HG02973 (cell line): ENCODE measurements around the gene CA12.
"Not testable (repeated sequence)": the region's sequence is repeated elsewhere in the genome, so short reads cannot be mapped to it uniquely, and the experiment has no call there.

Source experiments
- ATAC-seq: cut with Tn5 transposase; IDR thresholded peaks from one replicate; pipeline ENCODE4 v1.9.1; 2021; ENCODE audit warnings: moderate library complexity; ENCODE audit not compliant: unreplicated experiment

The CA12 gene

DNA sequence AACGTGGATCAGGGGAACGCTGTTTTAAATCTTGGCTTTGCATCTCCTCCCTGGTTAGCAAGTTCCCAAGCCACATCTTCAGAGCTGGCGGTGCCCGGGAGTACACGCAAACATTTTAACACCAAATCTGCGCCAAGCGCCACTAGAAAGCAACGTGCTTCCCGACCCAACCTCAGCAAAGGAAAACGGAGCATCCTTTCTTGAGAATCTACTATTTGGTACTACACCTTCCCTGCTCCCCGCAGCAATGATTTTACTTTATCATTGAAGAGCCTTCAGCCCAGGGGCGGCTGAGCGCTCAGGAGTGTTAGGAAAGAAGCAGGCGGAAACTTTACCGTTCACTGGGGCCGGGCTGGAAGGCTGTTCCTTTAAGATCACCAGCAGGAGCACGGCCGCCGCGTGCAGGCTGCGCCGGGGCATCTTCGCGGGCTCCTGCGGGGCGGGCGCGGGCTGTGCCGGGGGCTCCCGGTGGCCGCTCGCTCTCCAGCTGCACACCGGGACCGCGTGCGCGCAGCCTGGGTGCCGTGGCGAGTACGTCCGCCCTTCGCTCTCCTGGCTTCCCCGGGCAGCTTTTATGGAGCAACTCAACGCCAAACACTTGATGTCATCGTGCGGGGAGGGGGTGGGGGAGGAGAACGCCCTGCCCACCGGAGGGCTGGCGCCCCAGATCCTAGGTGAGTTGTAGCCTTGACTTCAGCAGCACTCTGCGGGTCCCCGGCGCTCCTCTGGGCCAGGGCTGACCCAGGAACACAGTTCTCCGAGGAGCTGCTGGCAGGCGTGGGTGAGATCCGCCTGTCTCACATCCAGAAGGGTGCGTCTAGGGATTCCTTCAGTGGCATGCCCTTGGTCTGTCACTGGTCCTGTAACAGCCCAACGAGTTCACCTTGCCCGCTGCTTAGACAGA is at the start of gene CA12:
Gene CA12 (minus strand): TSS at position 546 of the 904 bp plus-strand sequence. CDS start 126 bp downstream, at position 420.
- ATAC-seq, result no peak

DNA sequence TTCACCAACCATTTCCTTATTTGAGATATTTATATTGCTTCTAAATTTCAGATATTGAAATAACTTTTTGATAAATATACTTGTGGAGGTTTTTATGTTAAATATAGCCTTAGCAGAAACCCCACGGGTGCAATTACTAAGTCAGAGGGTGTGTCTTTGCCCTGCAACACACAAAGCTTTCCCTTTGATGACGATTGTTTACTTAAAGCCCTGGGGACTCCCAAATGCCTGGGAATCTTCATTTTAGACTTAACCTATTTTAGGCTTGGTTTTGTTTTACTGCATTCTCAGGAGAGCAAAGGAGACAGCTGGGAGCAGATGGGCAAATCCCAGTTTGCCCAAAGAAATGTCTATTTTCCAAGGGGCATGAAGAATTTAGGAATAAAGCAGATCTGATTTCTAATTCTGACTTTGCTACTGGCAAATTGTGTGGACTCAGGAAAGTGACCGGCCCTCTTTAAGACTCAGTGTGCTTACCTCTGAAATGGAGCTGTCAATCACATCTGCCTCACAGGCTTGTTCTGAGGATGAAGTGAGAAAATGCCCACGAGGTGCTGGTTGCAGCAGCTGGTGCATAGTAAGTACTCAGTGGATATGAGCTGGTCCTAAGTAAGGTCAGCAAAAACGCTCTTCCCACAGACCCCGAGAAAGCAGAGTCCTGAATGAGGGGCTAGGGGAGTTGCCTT is 49.3 kb upstream of the CA12 start:
- ATAC-seq, result no peak

DNA sequence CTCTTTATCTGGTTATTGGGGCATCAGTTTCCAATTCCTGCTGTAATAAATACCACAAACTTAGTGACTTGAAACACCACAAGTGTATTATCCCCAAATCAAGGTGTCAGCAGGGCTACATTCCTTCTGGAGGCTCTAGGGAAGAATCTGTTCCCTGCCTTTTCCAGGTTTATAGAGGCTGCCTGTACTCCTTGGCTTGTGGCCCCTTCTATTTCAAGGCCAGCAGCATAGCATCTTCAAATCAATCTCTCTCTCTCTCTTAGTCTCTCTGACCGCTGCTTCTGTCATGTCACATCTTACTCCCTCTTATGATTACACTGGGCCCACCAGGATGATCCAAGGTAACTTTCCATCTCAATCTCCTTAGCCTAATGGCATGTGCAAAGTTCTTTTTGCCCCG is 44.9 kb upstream of the CA12 start:
- no peak for ATAC-seq

DNA sequence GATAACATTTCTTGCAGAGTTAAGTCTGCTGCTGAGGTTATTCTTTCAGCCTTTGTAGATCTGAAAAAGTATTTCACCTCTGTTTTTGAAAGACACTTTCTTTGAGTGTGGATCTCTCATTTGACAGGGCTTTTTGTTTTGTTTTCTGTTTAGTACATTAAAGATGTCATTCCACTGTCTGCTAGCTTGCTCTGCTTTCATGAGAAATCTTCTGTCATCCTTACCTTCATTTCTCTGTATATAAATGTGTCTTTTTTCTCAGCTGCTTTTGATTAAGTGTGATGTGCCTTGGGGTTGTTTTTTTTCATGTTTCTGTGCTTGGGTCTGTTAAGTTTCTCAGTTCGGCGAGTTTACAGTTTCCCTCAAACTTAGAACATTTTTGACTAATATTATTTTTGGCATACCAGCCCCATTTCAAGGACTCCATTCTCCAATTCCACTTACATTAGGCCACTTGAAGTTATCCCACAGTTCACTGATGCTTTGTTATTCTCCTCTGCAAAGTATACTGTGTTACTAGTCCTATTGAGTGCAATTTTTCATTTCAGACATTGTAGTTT is 43.9 kb upstream of the CA12 start:
- ATAC-seq, result no peak

DNA sequence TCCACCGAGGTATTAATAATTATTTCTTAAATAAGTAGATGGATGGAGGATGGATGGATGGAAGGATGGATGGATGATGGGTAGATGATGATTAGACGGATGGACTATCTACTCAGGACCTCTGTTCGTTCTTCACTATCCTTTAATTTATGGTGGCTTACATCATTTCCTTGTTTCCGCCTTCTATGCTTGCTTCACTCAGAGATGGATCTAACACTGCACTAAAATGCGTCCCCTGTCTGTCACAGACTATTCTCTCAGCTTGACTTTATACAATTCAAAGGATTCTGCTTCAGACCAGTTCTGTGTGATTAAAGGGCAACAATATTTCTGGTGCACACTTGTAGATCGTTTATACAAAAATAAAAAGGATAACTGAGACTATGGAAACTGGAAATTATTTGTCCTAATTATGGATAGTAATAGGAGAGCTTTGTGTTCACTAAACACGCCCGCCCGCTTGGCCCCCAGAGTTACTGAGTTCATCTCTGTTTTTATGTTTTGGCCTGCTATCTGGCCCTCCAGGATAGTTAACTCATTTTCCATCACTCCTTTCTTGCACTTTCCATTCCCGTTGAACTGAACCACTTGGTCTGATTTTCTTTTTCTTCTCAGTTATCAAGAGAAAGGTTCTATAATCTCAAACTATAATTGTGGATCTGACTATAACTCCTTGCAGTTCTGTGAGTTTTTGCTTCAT is 41.4 kb upstream of the CA12 start:
- no peak for ATAC-seq

DNA sequence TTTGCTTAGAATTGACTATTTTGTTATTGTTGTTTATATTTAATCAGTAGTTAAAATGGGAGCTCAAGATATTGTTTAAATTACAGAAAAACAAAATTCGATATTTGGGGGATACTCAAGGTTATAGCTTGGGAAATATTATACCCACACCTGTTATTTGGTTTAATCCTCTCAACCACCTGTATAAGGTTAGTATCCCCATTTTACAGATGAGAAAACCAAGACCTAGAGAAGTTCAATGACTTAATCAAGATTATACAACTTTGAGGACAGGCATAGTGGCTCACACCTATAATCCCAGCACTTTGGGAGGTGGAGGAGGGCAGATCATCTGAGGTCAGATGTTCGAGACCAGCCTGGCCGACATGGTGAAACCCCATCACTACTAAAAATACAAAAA is 39.8 kb upstream of the CA12 start:
- no peak for ATAC-seq

DNA sequence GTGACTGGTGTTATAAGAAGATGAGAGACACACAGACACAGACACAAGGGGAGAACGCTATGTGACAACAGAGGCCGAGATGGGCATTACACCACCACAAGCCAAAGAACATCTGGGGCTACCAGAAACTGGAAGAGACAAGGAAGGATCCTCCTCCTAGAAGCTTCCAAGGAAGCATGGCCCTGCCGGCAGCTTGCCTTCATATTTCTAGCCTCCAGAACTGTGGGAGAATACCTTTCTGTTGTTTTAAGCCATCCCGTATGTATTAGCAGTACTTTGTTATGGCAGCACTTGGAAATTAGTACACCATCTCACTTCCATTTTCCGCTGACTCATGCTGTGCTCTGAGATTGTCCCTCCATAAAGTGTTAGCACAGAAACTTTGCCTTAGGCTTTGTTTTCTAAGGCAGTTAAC is 38.7 kb upstream of the CA12 start:
- no peak for ATAC-seq

DNA sequence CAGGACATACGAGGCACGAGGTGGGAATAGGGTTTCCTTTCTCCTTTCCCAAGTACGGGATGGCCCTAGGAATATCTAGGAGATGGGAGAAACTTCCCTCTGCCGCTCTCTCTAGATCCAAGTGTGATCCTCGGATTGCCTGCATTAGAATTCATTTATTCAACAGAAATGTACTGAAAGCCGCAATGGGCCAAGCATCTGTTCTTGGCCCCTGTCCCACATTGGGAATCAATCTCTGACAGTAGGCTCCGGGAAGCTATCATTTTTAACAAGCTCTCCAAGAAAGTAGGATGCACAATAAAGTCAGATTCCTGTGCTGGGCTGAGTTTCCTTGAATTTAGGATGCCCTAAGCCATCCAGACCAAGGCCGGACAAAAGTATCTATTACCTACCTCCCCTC is 37.2 kb upstream of the CA12 start:
- no peak for ATAC-seq

DNA sequence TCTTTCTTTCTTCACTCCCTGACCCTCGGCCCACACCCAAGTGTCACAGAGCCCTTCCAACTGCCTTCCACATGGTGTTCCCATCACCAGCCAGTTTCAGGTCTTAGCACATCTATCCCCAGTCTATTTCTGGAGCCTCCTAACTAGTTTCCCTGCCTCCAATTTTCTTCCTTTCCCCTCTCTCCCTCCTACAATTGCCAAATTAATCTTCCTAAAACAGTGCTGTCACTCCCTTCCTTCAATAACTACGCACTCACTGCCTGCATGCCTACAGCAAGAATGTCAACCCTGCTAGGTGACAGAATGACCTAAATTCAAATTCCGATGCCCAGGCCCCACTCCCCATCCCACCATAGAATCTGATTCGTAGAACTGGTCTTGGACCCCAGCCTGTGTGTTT is 36.1 kb upstream of the CA12 start:
- no peak for ATAC-seq

DNA sequence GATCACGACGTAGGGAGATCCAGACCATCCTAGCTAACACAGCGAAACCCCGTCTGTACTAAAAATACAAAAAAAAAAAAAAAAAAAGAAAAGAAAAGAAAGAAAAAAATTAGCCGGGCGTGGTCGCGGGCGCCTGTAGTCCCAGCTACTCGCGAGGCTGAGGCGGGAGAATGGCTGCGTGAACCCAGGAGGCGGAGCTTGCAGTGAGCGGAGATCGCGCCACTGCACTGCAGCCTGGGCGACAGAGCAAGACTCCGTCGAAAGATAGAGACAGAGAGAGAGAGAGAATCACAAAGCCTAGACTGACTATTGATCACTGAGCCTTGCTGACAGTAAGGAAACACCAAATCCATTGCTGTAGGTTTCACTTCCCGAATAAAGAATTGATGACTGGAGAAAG is 35.6 kb upstream of the CA12 start:
- ATAC-seq, result not testable (repeated sequence)

DNA sequence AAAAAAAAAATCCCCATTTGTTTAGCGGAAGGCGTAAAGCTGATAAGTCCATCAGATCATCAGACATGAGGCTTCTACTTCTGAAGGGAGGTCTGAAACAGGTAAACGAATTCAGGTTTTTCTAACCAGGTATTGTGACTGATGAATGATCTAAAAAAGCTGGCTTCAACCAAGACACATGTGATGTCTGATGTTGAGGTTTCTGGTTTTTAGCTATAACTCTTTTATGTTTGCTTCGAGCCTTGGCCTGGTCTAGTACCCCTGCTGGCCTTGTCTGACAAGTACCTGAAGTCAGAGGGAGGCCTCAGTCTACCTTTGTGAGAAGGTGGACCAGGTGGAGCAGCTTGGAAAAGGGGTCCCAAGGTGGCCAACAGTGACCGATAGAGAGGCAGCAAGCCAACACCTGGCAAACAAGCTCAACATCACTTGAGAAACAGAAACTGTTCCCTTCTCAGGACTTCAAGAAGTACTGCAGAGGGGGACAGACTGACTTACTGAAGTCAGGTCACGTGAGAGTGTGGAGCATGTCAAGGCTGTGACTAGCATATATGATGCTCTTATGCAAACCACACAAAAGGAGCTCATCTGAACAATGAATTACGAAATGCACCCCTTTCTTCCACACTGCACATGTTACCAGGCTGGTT is 33.0 kb upstream of the CA12 start:
- no peak for ATAC-seq

DNA sequence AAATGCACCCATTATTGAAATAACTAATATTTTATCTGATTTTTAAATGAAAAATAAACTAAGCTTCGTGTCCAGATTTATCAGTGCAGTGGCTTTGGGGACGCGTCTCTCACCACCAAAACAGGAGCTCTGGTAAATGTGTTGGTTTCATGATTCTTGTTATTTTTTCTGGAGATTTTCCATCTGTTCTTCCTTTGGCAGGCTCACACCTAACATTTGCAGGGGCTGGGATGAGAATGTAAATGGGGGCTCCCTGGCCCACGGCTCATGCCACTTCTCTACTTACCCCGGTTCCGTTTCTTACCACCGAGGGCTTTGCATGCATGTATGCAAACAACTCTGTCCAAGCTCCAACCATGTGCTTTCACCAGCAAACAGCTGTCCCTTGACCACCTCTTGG is 30.9 kb upstream of the CA12 start:
- no peak for ATAC-seq

DNA sequence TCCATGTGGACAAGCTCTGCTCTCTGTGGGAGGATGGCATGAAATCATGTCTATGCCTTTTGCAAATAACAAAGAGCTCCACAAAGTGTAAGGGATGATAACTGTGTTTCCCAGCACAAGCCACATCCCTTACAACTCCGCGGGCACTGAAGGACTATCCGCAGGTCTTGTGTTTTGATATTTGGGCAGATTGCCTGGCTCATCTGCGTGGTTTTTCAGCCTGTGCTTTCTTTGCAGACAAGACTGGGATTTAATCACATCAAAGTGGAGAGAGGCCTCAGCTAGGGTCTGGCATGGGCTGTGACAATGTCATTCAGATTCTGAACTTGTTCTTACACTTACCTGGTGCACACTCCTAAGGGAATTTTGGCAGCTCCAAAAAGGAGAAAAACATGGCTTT is 30.2 kb upstream of the CA12 start:
- no peak for ATAC-seq

DNA sequence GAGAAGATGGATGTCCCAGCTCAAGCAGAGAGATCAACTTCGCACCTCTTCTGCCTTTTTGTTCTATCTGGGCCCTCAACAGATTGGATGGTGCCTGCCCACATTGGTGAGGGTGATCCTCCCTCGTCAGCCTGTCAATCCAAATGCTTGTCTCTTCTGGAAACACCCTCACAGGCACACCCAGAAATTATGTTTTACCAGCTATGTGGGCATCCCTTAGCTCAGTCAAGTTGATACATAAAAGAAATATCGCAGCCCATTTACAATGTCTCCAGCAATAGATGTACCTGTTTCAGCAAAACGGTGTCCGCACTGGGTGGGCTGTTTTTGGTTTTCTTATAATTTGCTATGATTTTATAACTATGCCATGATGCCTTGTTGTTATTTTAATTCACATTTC is 27.5 kb upstream of the CA12 start:
- no peak for ATAC-seq

DNA sequence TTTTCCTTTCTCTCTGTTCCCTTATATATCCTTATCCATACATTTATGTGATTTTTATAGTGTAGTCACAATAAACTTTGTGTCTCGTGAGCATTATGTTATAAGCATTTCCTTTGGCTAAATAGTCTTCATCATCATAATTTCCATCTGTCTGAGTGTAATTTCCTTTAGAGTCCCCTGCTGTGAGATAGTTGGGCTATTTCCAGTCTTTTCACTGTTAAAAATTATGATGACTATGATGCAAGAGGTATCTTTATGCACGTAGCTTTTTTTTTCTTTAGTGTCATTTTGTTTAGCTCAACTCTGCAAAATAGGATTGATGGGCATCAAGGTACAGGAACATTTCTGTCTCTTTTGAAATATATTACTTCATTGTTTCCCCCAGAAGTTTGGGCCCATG is 26.9 kb upstream of the CA12 start:
- no peak for ATAC-seq

DNA sequence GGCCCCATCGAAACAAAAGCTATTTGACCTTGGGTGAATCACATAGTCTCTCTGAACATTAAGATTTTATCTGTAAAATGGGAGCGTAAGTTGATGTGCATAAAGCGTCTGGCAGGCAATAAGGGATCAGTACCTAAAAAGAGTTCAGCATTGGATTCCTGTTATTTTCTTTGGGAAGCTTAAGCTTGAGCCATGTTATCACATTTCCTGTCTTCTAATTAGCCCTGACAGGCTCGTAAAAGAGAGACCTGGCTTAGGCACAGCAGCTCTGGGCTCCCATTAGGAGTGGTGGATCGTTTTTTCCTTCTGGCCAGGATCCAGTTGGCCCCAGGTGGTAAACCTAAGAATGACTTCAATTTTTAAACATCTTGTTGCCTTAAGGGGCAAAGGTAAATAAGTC is 26.0 kb upstream of the CA12 start:
- ATAC-seq, result no peak

DNA sequence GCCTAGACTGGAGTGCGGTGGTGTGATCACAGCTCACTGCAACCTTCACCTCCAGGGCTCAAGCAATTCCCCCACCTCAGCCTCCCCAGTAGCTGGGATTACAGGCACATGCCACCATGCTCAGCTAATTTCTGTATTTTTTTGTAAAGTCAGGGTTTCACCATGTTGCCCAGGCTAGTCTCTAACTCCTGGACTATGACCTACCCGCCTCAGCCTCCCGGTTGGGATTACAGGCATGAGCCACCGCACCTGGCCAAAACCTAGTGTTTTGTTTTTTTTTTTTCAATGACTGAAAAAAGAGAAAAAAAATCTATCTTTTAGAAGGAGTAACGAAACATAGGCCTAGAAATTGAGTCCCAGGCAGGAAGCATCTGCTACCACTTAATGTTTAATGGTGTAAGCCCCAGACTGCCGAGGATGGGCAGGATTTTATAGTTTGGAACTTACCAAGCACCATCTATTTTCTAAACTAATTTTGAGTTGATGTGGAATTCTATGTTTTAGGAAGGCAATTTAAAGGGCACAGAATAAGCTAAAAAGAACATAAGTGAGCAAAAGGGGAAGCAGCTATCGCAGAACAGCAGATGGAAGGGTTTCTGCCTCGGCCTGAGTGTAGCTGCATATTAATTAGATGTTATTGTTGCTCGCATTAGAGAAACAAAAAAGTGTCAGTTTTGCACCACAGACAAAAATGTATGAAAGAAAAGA is 24.2 kb upstream of the CA12 start:
- ATAC-seq, result no peak

DNA sequence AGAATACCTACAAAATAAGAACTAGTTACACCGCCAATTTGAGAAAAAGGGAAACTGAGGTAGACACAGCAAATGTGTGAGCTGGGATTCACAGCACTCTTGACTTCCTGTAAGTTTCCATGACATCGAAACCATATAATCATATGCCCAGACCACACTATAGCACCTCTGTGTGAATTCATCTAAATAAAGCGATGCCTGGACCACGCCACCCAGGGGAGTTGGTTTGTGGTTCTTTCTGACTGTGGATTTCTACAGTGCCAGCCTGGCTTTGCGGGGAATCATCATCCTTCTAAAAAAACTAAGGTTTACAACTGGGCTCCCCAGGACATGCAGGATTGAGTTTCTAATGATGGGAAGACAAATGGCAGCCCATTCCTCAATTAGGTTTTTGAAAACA is 23.5 kb upstream of the CA12 start:
- ATAC-seq, result no peak

DNA sequence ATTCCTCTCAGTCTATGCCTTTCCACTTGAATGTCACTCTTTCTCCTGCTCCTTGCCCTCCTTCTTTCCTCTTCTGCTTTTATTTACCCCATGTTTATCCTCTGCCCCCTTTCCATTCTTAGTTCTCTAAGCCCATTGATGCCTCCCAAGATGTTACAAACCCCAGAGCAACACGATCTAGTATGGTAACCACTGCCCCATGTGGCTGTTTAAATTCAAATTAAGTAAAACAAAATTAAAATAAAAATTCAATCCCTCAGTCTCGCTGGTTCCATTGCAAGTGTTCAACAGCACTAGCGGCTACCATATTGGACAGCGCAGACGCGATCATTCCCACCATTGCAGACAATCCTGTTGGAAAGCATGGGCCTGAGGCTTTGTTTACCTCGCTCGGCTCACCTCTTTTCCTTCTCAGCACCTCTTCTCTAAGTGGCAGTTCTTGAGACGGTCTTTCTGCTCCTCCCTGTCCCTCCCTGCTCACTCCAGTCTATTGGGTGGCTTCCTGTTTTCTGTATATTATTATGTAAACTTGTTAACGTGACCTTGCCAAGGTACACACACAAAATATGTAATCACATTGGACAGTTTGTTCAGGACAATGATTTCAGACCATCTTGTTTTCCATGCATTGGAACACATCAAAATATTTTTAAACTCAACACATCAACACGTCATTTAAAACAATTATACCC is 21.8 kb upstream of the CA12 start:
- no peak for ATAC-seq
